GM10266 (cell line): ENCODE results near the gene PAPSS2.
A peak's percentile ranks its signal among the peaks of the same experiment; 100 is the strongest.

Experiments
- DNase-seq: peaks from one replicate; pipeline ENCODE4 v3.0.0; 2012; ENCODE audit errors: extremely low spot score
- CTCF ChIP-seq: IDR thresholded peaks from 2 replicates; pipeline ENCODE4 v1.5.1; 2012; ENCODE audit warnings: mild to moderate bottlenecking, low read depth; ENCODE audit not compliant: control insufficient read depth, insufficient read depth; ENCODE audit errors: missing control alignments

Gene PAPSS2

GRCh38 chr10:87767253-87767652 is 107.6 kb downstream of the PAPSS2 start:
- no peak for DNase-seq
- no peak for TF ChIP-seq CTCF

- TF ChIP-seq CTCF: peak; percentile 49
- peak; percentile 9 for DNase-seq
Measured at GRCh38 chr10:87771871-87772500, 112.3 kb downstream of the PAPSS2 start.

GRCh38 chr10:87775766-87776165 is 116.1 kb downstream of the PAPSS2 start:
- no peak for DNase-seq
- TF ChIP-seq CTCF: no peak

- no peak for TF ChIP-seq CTCF
- no peak for DNase-seq
Measured at GRCh38 chr10:87776328-87776727, 116.7 kb downstream of the PAPSS2 start.

- no peak for TF ChIP-seq CTCF
- no peak for DNase-seq
Measured at GRCh38 chr10:87781545-87781944, 121.9 kb downstream of the PAPSS2 start.

GRCh38 chr10:87782721-87783120 is 123.0 kb downstream of the PAPSS2 start:
- DNase-seq: no peak
- TF ChIP-seq CTCF: no peak

GRCh38 chr10:87786421-87786820 is 126.7 kb downstream of the PAPSS2 start:
- TF ChIP-seq CTCF: no peak
- DNase-seq: no peak
